Mammary epithelial cell (primary cell): ENCODE results near the gene PTPRC.

Experiments
- EZH2 ChIP-seq: IDR thresholded peaks from 2 replicates; pipeline ENCODE4 v1.6.1; 2012; ENCODE audit warnings: low read length, inconsistent platforms, borderline replicate concordance
- TF ChIP-seq, protein P1 (sequence below), 2 donors: IDR thresholded peaks in 1 of 2; conservative IDR thresholded peaks in 1 of 2; 2 replicates each; pipeline ENCODE4 v1.5.1; 2011 to 2012; ENCODE audit warnings: inconsistent platforms in 2 of 2, low read length in 2 of 2, mild to moderate bottlenecking in 2 of 2, control low read depth in 1 of 2, low read depth in 1 of 2; ENCODE audit not compliant: insufficient read depth in 1 of 2; ENCODE audit errors: extremely low read depth in 1 of 2

DNA sequence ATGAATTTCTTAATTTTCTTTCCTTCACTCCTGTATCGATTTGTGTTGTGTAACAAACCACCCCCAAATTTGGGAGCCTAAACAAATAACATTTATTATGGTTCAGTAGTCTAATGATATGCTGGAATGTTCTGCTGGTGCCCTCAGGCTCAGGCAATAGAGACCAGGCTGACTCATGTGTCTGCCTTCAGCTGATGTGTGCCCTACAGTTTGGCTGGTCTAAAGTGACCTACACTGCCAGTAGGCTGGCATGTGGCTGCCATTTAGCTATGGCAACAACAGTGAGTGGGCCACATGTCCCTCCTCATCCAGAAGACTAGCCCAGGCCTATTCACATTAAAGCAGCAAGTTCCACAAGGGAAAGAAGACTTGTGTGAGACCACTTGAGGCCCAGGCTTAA, 115.8 kb downstream of the PTPRC start:
- TF ChIP-seq, protein P1, sequence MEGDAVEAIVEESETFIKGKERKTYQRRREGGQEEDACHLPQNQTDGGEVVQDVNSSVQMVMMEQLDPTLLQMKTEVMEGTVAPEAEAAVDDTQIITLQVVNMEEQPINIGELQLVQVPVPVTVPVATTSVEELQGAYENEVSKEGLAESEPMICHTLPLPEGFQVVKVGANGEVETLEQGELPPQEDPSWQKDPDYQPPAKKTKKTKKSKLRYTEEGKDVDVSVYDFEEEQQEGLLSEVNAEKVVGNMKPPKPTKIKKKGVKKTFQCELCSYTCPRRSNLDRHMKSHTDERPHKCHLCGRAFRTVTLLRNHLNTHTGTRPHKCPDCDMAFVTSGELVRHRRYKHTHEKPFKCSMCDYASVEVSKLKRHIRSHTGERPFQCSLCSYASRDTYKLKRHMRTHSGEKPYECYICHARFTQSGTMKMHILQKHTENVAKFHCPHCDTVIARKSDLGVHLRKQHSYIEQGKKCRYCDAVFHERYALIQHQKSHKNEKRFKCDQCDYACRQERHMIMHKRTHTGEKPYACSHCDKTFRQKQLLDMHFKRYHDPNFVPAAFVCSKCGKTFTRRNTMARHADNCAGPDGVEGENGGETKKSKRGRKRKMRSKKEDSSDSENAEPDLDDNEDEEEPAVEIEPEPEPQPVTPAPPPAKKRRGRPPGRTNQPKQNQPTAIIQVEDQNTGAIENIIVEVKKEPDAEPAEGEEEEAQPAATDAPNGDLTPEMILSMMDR (conservative IDR thresholded peaks at IDR 0.05 in 1 of 2, IDR thresholded peaks at IDR 0.05 in 1 of 2; ENCODE audit: extremely low read depth in 1 of 2, insufficient read depth in 1 of 2, low read depth in 1 of 2, low read length in 2 of 2) = no peak
- no peak for TF ChIP-seq EZH2
